ENCODE results near the gene CADPS2.

DNA sequence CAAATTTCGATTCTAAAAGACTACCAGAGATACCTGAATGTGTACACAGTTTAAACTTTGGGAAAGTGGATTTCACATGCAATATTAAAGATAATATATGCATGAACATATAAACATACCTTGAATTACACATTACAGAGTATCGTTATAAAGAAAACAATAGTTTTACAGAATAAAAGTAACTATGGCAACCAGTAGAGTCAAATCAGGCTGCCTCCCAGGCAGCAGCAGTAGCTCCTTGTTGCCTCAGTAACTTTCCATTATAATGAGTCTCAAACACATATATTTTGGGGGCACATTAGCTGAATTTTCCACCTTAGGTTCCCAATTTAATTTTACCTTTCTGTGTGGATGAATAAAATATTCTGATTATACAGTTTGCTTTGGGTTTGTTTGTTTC, 417.3 kb downstream of the CADPS2 start:
- TF ChIP-seq TAF1 (IDR thresholded peaks at IDR 0.05; ENCODE audit: borderline replicate concordance, low read depth, low read length), result no peak
- no peak for TF ChIP-seq POLR2A (IDR thresholded peaks at IDR 0.05; ENCODE audit: low read depth, low read length)
